ENCODE data around the gene TLK1.

Gene TLK1

GRCh38 chr2:171160119-171160955 is at the start of gene TLK1:
TLK1 (minus strand) TSS chr2:171160893; CDS start chr2:171160428, 465 bp downstream.
- peaks cover 45% of the 10 kb centered on the region for H3K4me1 Mint-ChIP-seq (ENCODE audit: low read depth)
- H3K4me3 Mint-ChIP-seq = peak within 1 kb of the TSS; percentile 98
- H3K36me3 Mint-ChIP-seq (ENCODE audit: low read depth) = peaks cover 4% of the 10 kb centered on the region
- H3K9me3 Mint-ChIP-seq = no peaks in the 10 kb centered on the region
- H3K27me3 Mint-ChIP-seq (ENCODE audit: low read depth) = no peaks in the 10 kb centered on the region
- H3K27ac Mint-ChIP-seq = peak within 1 kb of the TSS; percentile 93

- H3K27me3 Mint-ChIP-seq (ENCODE audit: low read depth) = peaks cover 6% of the 10 kb centered on the region
- peaks cover 17% of the 10 kb centered on the region for H3K4me1 Mint-ChIP-seq (ENCODE audit: low read depth)
Measured at GRCh38 chr2:171210216-171210863, 49.6 kb upstream of the TLK1 start.

GRCh38 chr2:171208657-171209056 is 48.0 kb upstream of the TLK1 start:
- Mint-ChIP-seq H3K4me3 (no peak overlapping the region), H3K9me3 (no peaks in the 10 kb centered on the region), H3K27ac (no peak overlapping the region)

More at GRCh38 chr2:171210216-171210863, 49.6 kb upstream of the TLK1 start:
- H3K27ac Mint-ChIP-seq = peak overlapping the region; percentile 82
- H3K9me3 Mint-ChIP-seq = no peaks in the 10 kb centered on the region
- peak overlapping the region; percentile 54 for H3K4me3 Mint-ChIP-seq
- peaks cover 2% of the 10 kb centered on the region for H3K36me3 Mint-ChIP-seq (ENCODE audit: low read depth)

GRCh38 chr2:171206422-171207115 is 45.9 kb upstream of the TLK1 start:
- Mint-ChIP-seq H3K4me3 (no peak overlapping the region), H3K27me3 (ENCODE audit: low read depth) (peaks cover 6% of the 10 kb centered on the region), H3K9me3 (no peaks in the 10 kb centered on the region), H3K4me1 (ENCODE audit: low read depth) (peaks cover 14% of the 10 kb centered on the region), H3K36me3 (ENCODE audit: low read depth) (peaks cover 2% of the 10 kb centered on the region), H3K27ac (no peak overlapping the region)

More at GRCh38 chr2:171208657-171209056, 48.0 kb upstream of the TLK1 start:
- Mint-ChIP-seq H3K36me3 (ENCODE audit: low read depth) (peaks cover 2% of the 10 kb centered on the region), H3K4me1 (ENCODE audit: low read depth) (peaks cover 17% of the 10 kb centered on the region), H3K27me3 (ENCODE audit: low read depth) (peaks cover 6% of the 10 kb centered on the region)

- H3K27ac Mint-ChIP-seq = no peak overlapping the region
- H3K4me1 Mint-ChIP-seq (ENCODE audit: low read depth) = peaks cover 8% of the 10 kb centered on the region
- H3K4me3 Mint-ChIP-seq = no peak overlapping the region
- H3K36me3 Mint-ChIP-seq (ENCODE audit: low read depth) = peaks cover 2% of the 10 kb centered on the region
- H3K27me3 Mint-ChIP-seq (ENCODE audit: low read depth) = peaks cover 6% of the 10 kb centered on the region
- no peaks in the 10 kb centered on the region for H3K9me3 Mint-ChIP-seq
Measured at GRCh38 chr2:171205551-171205950, 44.9 kb upstream of the TLK1 start.

- no peaks in the 10 kb centered on the region for H3K36me3 Mint-ChIP-seq (ENCODE audit: low read depth)
- H3K4me1 Mint-ChIP-seq (ENCODE audit: low read depth) = no peaks in the 10 kb centered on the region
- no peak overlapping the region for H3K4me3 Mint-ChIP-seq
- no peaks in the 10 kb centered on the region for H3K27me3 Mint-ChIP-seq (ENCODE audit: low read depth)
- H3K27ac Mint-ChIP-seq = no peak overlapping the region
- no peaks in the 10 kb centered on the region for H3K9me3 Mint-ChIP-seq
Measured at GRCh38 chr2:171201767-171202166, 41.1 kb upstream of the TLK1 start.

- no peak overlapping the region for H3K4me3 Mint-ChIP-seq
- no peaks in the 10 kb centered on the region for H3K9me3 Mint-ChIP-seq
- H3K27ac Mint-ChIP-seq = no peak overlapping the region
- no peaks in the 10 kb centered on the region for H3K36me3 Mint-ChIP-seq (ENCODE audit: low read depth)
- no peaks in the 10 kb centered on the region for H3K27me3 Mint-ChIP-seq (ENCODE audit: low read depth)
- no peaks in the 10 kb centered on the region for H3K4me1 Mint-ChIP-seq (ENCODE audit: low read depth)
Measured at GRCh38 chr2:171201271-171201670, 40.6 kb upstream of the TLK1 start.

- H3K27me3 Mint-ChIP-seq (ENCODE audit: low read depth) = no peaks in the 10 kb centered on the region
- no peaks in the 10 kb centered on the region for H3K4me1 Mint-ChIP-seq (ENCODE audit: low read depth)
- H3K4me3 Mint-ChIP-seq = no peak overlapping the region
- no peak overlapping the region for H3K27ac Mint-ChIP-seq
- no peaks in the 10 kb centered on the region for H3K9me3 Mint-ChIP-seq
- H3K36me3 Mint-ChIP-seq (ENCODE audit: low read depth) = no peaks in the 10 kb centered on the region
Measured at GRCh38 chr2:171200469-171200868, 39.8 kb upstream of the TLK1 start.

- Mint-ChIP-seq H3K36me3 (ENCODE audit: low read depth) (no peaks in the 10 kb centered on the region), H3K27ac (no peak overlapping the region), H3K4me1 (ENCODE audit: low read depth) (no peaks in the 10 kb centered on the region), H3K4me3 (no peak overlapping the region), H3K9me3 (no peaks in the 10 kb centered on the region), H3K27me3 (ENCODE audit: low read depth) (no peaks in the 10 kb centered on the region)
Measured at GRCh38 chr2:171191021-171191420, 30.3 kb upstream of the TLK1 start.

- H3K27me3 Mint-ChIP-seq (ENCODE audit: low read depth) = peaks cover 6% of the 10 kb centered on the region
- H3K4me1 Mint-ChIP-seq (ENCODE audit: low read depth) = no peaks in the 10 kb centered on the region
- no peak overlapping the region for H3K4me3 Mint-ChIP-seq
- no peak overlapping the region for H3K27ac Mint-ChIP-seq
- H3K36me3 Mint-ChIP-seq (ENCODE audit: low read depth) = no peaks in the 10 kb centered on the region
- H3K9me3 Mint-ChIP-seq = no peaks in the 10 kb centered on the region
Measured at GRCh38 chr2:171187819-171188218, 27.1 kb upstream of the TLK1 start.

GRCh38 chr2:171187177-171187576 is 26.5 kb upstream of the TLK1 start:
- peaks cover 6% of the 10 kb centered on the region for H3K27me3 Mint-ChIP-seq (ENCODE audit: low read depth)
- H3K27ac Mint-ChIP-seq = no peak overlapping the region
- no peaks in the 10 kb centered on the region for H3K36me3 Mint-ChIP-seq (ENCODE audit: low read depth)
- H3K4me1 Mint-ChIP-seq (ENCODE audit: low read depth) = no peaks in the 10 kb centered on the region
- no peak overlapping the region for H3K4me3 Mint-ChIP-seq
- no peaks in the 10 kb centered on the region for H3K9me3 Mint-ChIP-seq

- no peaks in the 10 kb centered on the region for H3K36me3 Mint-ChIP-seq (ENCODE audit: low read depth)
- H3K27me3 Mint-ChIP-seq (ENCODE audit: low read depth) = peaks cover 6% of the 10 kb centered on the region
- no peak overlapping the region for H3K27ac Mint-ChIP-seq
- no peaks in the 10 kb centered on the region for H3K4me1 Mint-ChIP-seq (ENCODE audit: low read depth)
- no peaks in the 10 kb centered on the region for H3K9me3 Mint-ChIP-seq
- H3K4me3 Mint-ChIP-seq = no peak overlapping the region
Measured at GRCh38 chr2:171185941-171186340, 25.2 kb upstream of the TLK1 start.

- Mint-ChIP-seq H3K36me3 (ENCODE audit: low read depth) (no peaks in the 10 kb centered on the region), H3K4me1 (ENCODE audit: low read depth) (no peaks in the 10 kb centered on the region), H3K9me3 (no peaks in the 10 kb centered on the region), H3K4me3 (no peak overlapping the region), H3K27ac (no peak overlapping the region), H3K27me3 (ENCODE audit: low read depth) (peaks cover 6% of the 10 kb centered on the region)
Measured at GRCh38 chr2:171185165-171185818, 24.6 kb upstream of the TLK1 start.

Measured in T-helper 1 cell treated with Interleukin-12 subunit alpha and Interleukin-12 subunit beta and Interleukin-4 antibody, amounts not matched to agents 30 μg/mL and 1 μg/mL, for 36 hours (primary cell).